Smooth muscle cell (in vitro differentiated cells): ENCODE data around the gene CCDC201. TPM values are rescaled to one million over a fixed set of nuclear protein-coding genes. Genes with fewer than 3 reads are reported as not detected.
"Not testable (repeated sequence)": the region's sequence is repeated elsewhere in the genome, so short reads cannot be mapped to it uniquely, and the experiment has no call there.

Experiments
- DNase-seq: peaks from one replicate; lab custom pipeline; 2025; ENCODE audit not compliant: unreplicated experiment; lab: John Stamatoyannopoulos, UW
- H2AFZ ChIP-seq: fragments of 200-600 bp; sonication (generic); 2 replicates; pipeline ENCODE4 v1.6.0; 2016; ENCODE audit warnings: antibody characterized with exemption, low read depth, mild to moderate bottlenecking
- H3F3A ChIP-seq: fragments of 200-600 bp; sonication (generic); 2 replicates; pipeline ENCODE4 v1.6.0; 2017; ENCODE audit warnings: antibody characterized with exemption, low read depth
- H3K27ac ChIP-seq: fragments of 200-600 bp; sonication (generic); 2 replicates; pipeline ENCODE4 v1.5.1; 2016; ENCODE audit warnings: low read depth, mild to moderate bottlenecking
- H3K27me3 ChIP-seq: fragments of 200-600 bp; sonication (generic); 2 replicates; pipeline ENCODE4 v1.6.1; 2016; ENCODE audit warnings: low read depth, mild to moderate bottlenecking
- H3K36me3 ChIP-seq: fragments of 200-600 bp; sonication (generic); 2 replicates; pipeline ENCODE4 v1.5.1; 2016; ENCODE audit warnings: low read depth
- H3K4me1 ChIP-seq: fragments of 200-600 bp; sonication (generic); 2 replicates; pipeline ENCODE4 v1.5.1; 2016; ENCODE audit warnings: low read depth
- H3K4me2 ChIP-seq: fragments of 200-600 bp; sonication (generic); 2 replicates; pipeline ENCODE4 v1.6.0; 2016; ENCODE audit warnings: mild to moderate bottlenecking
- H3K4me3 ChIP-seq: fragments of 200-600 bp; sonication (generic); 2 replicates; pipeline ENCODE4 v1.5.1; 2016; ENCODE audit warnings: mild to moderate bottlenecking
- H3K79me2 ChIP-seq: fragments of 200-600 bp; sonication (generic); 2 replicates; pipeline ENCODE4 v1.6.0; 2016; ENCODE audit warnings: low read depth, mild to moderate bottlenecking
- H3K9ac ChIP-seq: fragments of 200-600 bp; sonication (generic); 2 replicates; pipeline ENCODE4 v1.6.0; 2016; ENCODE audit warnings: low read depth
- H3K9me3 ChIP-seq: fragments of 200-600 bp; sonication (generic); replicated peaks from 2 replicates; pipeline ENCODE4 v1.5.1; 2016; ENCODE audit warnings: low read depth
- H4K20me1 ChIP-seq: fragments of 200-600 bp; sonication (generic); 2 replicates; pipeline ENCODE4 v1.6.0; 2016; ENCODE audit warnings: low read depth
- WGBS: methylation state at CpG from one replicate; pipeline ENCODE4 v1.1.7; 2016; ENCODE audit warnings: low lambda C conversion rate; 5-methylcytosine and 5-hydroxymethylcytosine counted together
- polyA plus RNA-seq: library from polyadenylated mRNA; unstranded; fragments of >200 nt; fragmentation: Nextera tagmentation; extraction: Ambion mirVana; gene quantifications from 2 replicates; pipeline ENCODE4 v1.2.1, GENCODE V29; 2016
- small RNA-seq: library from RNA; depleted of rRNA; stranded (forward); fragments of <200 nt; gene quantifications from one replicate; pipeline ENCODE3, GENCODE V24; 2014
- total RNA-seq: library from RNA; depleted of rRNA; stranded (reverse); fragments of >200 nt; gene quantifications from 2 replicates; pipeline ENCODE4 v1.2.3, GENCODE V29; 2014
- TF ChIP-seq, protein P1 (sequence below): fragments of 200-600 bp; sonication (generic); IDR thresholded peaks from 2 replicates; pipeline ENCODE4 v1.5.1; 2017; ENCODE audit warnings: borderline replicate concordance, mild to moderate bottlenecking, antibody characterized with exemption; ENCODE audit not compliant: insufficient read depth, poor library complexity, severe bottlenecking

The CCDC201 gene
- total and polyA plus RNA-seq, 2 experiments from 2014 or later, result not detected

DNA sequence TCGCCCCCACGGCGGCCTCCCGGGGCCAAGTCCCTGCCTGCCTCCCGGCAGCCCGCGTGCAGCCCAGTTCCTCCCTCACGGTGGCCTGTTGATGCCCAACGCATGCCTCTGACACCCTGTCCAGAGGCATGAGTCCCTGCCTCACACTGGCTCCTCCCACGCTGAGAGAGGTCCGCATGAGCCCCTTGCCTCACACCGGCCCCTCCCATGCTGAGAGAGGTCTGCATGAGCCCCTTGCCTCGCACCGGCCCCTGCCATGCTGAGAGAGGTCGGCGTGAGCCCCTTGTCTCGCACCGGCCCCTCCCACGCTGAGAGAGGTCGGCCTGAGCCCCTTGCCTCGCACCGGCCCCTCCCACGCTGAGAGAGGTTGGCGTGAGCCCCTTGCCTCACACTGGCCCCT, 59.9 kb downstream of the CCDC201 start:
- H3K36me3 ChIP-seq, result no peaks in the 10 kb centered on the region
- 97% methylated on average over 18 of the region's 24 CpGs for WGBS
- H3K79me2 ChIP-seq, result no peaks in the 10 kb centered on the region
- H2AFZ ChIP-seq, result no peak overlapping the region
- H3K4me2 ChIP-seq, result no peak overlapping the region
- H4K20me1 ChIP-seq, result no peaks in the 10 kb centered on the region
- no peaks in the 10 kb centered on the region for H3K27me3 ChIP-seq
- DNase-seq, result no peak
- TF ChIP-seq, protein P1, sequence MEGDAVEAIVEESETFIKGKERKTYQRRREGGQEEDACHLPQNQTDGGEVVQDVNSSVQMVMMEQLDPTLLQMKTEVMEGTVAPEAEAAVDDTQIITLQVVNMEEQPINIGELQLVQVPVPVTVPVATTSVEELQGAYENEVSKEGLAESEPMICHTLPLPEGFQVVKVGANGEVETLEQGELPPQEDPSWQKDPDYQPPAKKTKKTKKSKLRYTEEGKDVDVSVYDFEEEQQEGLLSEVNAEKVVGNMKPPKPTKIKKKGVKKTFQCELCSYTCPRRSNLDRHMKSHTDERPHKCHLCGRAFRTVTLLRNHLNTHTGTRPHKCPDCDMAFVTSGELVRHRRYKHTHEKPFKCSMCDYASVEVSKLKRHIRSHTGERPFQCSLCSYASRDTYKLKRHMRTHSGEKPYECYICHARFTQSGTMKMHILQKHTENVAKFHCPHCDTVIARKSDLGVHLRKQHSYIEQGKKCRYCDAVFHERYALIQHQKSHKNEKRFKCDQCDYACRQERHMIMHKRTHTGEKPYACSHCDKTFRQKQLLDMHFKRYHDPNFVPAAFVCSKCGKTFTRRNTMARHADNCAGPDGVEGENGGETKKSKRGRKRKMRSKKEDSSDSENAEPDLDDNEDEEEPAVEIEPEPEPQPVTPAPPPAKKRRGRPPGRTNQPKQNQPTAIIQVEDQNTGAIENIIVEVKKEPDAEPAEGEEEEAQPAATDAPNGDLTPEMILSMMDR, result no peak
- H3K27ac ChIP-seq, result no peak overlapping the region
- no peaks in the 10 kb centered on the region for H3K9me3 ChIP-seq
- H3K4me1 ChIP-seq, result no peaks in the 10 kb centered on the region
- H3K9ac ChIP-seq, result no peak overlapping the region
- H3F3A ChIP-seq, result no peaks in the 10 kb centered on the region
- H3K4me3 ChIP-seq, result no peak overlapping the region

DNA sequence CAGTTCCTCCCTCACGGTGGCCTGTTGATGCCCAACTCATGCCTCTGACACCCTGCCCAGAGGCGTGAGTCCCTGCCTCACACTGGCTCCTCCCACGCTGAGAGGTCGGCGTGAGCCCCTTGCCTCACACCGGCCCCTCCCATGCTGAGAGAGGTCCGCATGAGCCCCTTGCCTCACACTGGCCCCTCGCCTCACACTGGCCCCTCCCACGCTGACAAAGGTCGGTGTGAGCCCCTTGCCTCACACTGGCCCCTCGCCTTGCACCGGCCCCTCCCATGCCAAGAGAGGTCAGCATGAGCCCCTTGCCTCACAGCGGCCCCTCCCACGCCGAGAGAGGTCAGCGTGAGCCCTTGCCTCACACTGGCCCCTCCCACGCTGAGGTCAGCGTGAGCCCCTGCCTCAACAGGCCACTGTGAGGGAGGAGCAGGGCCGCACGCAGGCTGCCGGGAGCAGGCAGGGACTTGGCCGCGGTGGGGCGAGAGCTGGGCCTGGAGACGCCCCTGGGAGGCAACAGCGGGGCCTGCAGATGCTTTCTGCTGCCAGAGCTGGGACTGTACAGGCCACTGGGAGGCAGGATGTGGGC, 61.1 kb downstream of the CCDC201 start:
- not testable (repeated sequence) for DNase-seq

DNA sequence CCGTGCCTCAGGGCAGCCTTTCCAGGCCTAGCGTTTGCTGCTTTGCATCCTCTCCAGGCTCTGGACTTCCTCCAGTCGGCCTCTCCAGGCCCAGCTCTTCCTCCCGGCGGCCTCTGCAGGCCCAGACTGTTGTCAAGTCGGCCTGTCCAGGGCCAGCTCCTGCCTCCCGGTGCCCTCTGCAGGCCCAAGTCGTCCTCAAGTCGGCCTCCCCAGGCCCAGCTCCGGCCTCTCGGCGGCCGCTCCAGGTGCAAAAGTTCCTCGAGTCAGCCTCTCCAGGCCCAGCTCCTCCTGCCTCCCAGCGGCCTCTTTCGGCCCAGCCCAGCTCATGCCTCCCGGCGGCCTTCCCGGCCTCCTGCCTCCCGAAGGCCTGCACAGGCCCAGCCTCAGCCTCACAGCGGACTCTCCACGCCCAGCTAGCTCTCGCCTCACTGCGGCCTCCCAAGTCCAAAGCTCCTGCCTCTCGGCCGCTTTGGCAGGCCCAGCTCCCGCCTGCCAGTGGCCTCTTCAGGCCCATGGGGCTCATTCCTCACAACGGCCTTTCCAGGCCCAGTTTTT, 62.4 kb downstream of the CCDC201 start:
- H3K36me3 ChIP-seq, H3F3A ChIP-seq, DNase-seq, H3K79me2 ChIP-seq, H3K9ac ChIP-seq, H3K27me3 ChIP-seq, H3K4me2 ChIP-seq, H3K9me3 ChIP-seq, H3K27ac ChIP-seq, H2AFZ ChIP-seq, H4K20me1 ChIP-seq, H3K4me1 ChIP-seq, H3K4me3 ChIP-seq: not testable (repeated sequence)
- WGBS, result 95% methylated on average over 25 of the region's 28 CpGs

More for the DNA sequence above, 61.1 kb downstream of the CCDC201 start:
- not testable (repeated sequence) for H3K27me3 ChIP-seq, H3K9me3 ChIP-seq, H3K4me1 ChIP-seq, H2AFZ ChIP-seq, H3K9ac ChIP-seq, H3K79me2 ChIP-seq, H3K36me3 ChIP-seq, H3K4me2 ChIP-seq, H3F3A ChIP-seq, H3K27ac ChIP-seq, H4K20me1 ChIP-seq, H3K4me3 ChIP-seq
- whole genome bisulfite sequencing, result 92% methylated on average over 25 of the region's 26 CpGs

Small RNAs within 50 kb of the gene (small RNA-seq; reads per million reads assigned to genes)
- not detected for gene RNU6-326P

Other genes with a start within 250 kb of the CCDC201 start
- gene IGFBP1, start 15.4 kb upstream of the CCDC201 start, total RNA-seq, result not detected in 2 replicates
- gene IGFBP1, start 15.4 kb upstream of the CCDC201 start, polyA plus RNA-seq, result 0.31 TPM in 1 of 2 replicates, not detected in the other
- 4,025 and 5,098 TPM in 2 replicates for gene IGFBP3, start 48.2 kb upstream of the CCDC201 start, total RNA-seq
- 1,776 and 1,956 TPM in 2 replicates for gene IGFBP3, start 48.2 kb upstream of the CCDC201 start, polyA plus RNA-seq